Endothelial cell of umbilical vein (primary cell): ENCODE data around the gene STAC2. TPM values are rescaled to one million over a fixed set of nuclear protein-coding genes. Genes with fewer than 3 reads are reported as not detected.

ENCODE experiments used
- BruUV-seq: library from RNA; stranded (reverse); fragments of 400-500 nt; replicated peaks from 2 replicates; lab custom pipeline; 2021; lab: Mats Ljungman, UMichigan
- CTCF ChIA-PET: fragments of 300-600, 350-600 bp; sonication (Branson Sonifier 250); formaldehyde crosslinking; loops from one replicate; lab custom pipeline; 2021; ENCODE audit warnings: antibody characterized with exemption, inconsistent platforms; lab: Charles Lee
- POLR2A ChIA-PET: fragments of 300-600, 350-600 bp; sonication (Branson Sonifier 250); formaldehyde crosslinking; loops from one replicate; lab custom pipeline; 2021; ENCODE audit warnings: antibody characterized with exemption, inconsistent platforms; lab: Charles Lee
- DNase-seq: peaks from one replicate; pipeline ENCODE4 v3.0.0-alpha.2; 2011; ENCODE audit warnings: low read depth, low spot score
- FAIRE-seq: peaks from 2 replicates; lab custom pipeline; 2011; peaks lifted over from hg19 to GRCh38; lab: Jason Lieb, UNC
- H2AFZ ChIP-seq: 2 replicates; pipeline ENCODE4 v1.6.0; 2012; ENCODE audit warnings: low read depth, low read length, control low read depth, inconsistent platforms
- H3K27ac ChIP-seq: 2 replicates; pipeline ENCODE4 v1.5.1; 2011; ENCODE audit warnings: low read depth, mild to moderate bottlenecking, control low read depth, low read length, moderate library complexity; ENCODE audit not compliant: insufficient read depth
- H3K27me3 ChIP-seq, 2 experiments: 2 replicates each; pipeline versions ENCODE4 v1.6.0 to v1.6.1; 2011; ENCODE audit warnings: low read length in 2 of 2, mixed read lengths in 1 of 2; ENCODE audit not compliant: control insufficient read depth in 2 of 2, insufficient read depth in 2 of 2
- H3K36me3 ChIP-seq, 2 experiments: 2 replicates in 1 of 2; 3 replicates in 1 of 2; pipeline ENCODE4 v1.5.1; 2011; ENCODE audit warnings: low read length in 2 of 2, mild to moderate bottlenecking in 1 of 2, moderate library complexity in 1 of 2; ENCODE audit not compliant: control insufficient read depth in 2 of 2, insufficient read depth in 2 of 2; ENCODE audit errors: extremely low read depth in 1 of 2
- H3K4me1 ChIP-seq: 3 replicates; pipeline ENCODE4 v1.5.1; 2011; ENCODE audit warnings: mild to moderate bottlenecking, low read length; ENCODE audit not compliant: control insufficient read depth, insufficient read depth; ENCODE audit errors: extremely low read depth
- H3K4me2 ChIP-seq: 2 replicates; pipeline ENCODE4 v1.6.1; 2011; ENCODE audit warnings: low read length, control low read depth, mixed read lengths; ENCODE audit not compliant: insufficient read depth
- H3K4me3 ChIP-seq, 3 experiments: fragments of 200-600 bp in 1 of 3; sonication (generic), shearing (Covaris generic) in 1 of 3; replicated peaks in 1 of 3; 2 replicates each; pipeline ENCODE4 v1.5.1; 2011 to 2016; ENCODE audit warnings: control low read depth in 3 of 3, low read length in 3 of 3, mild to moderate bottlenecking in 2 of 3, inconsistent platforms in 1 of 3, low read depth in 1 of 3, moderate library complexity in 1 of 3; ENCODE audit not compliant: insufficient read depth in 1 of 3
- H3K79me2 ChIP-seq: 2 replicates; pipeline ENCODE4 v1.6.0; 2012; ENCODE audit warnings: low read length, inconsistent platforms; ENCODE audit not compliant: control insufficient read depth, insufficient read depth
- H3K9ac ChIP-seq: replicated peaks from 2 replicates; pipeline ENCODE3; 2011; ENCODE audit warnings: low read length, control low read depth; ENCODE audit not compliant: insufficient read depth; ENCODE audit errors: extremely low read depth
- H3K9me1 ChIP-seq: replicated peaks from 3 replicates; pipeline ENCODE4 v1.6.0; 2011; ENCODE audit warnings: mild to moderate bottlenecking, low read length; ENCODE audit not compliant: control insufficient read depth, insufficient read depth; ENCODE audit errors: extremely low read depth
- H3K9me3 ChIP-seq: replicated peaks from 2 replicates; pipeline ENCODE4 v1.5.1; 2012; ENCODE audit warnings: low read length, inconsistent platforms; ENCODE audit not compliant: control insufficient read depth, insufficient read depth
- H4K20me1 ChIP-seq: replicated peaks from 2 replicates; pipeline ENCODE3; 2011; ENCODE audit warnings: mild to moderate bottlenecking, low read length; ENCODE audit not compliant: control insufficient read depth, insufficient read depth; ENCODE audit errors: extremely low read depth
- CTCF ChIP-seq, 2 donors: IDR thresholded peaks; 1 replicate in 1 of 2; 2 replicates in 1 of 2; pipeline ENCODE4 v1.5.1; 2011; ENCODE audit warnings: low read length in 2 of 2, mild to moderate bottlenecking in 2 of 2, moderate library complexity in 2 of 2, control low read depth in 1 of 2, inconsistent platforms in 1 of 2, low read depth in 1 of 2; ENCODE audit not compliant: insufficient read depth in 1 of 2; ENCODE audit errors: extremely low read depth in 1 of 2
- EZH2 ChIP-seq: IDR thresholded peaks from 2 replicates; pipeline ENCODE4 v1.6.1; 2012; ENCODE audit warnings: borderline replicate concordance, low read depth, mild to moderate bottlenecking, moderate library complexity, low read length, inconsistent platforms; ENCODE audit not compliant: severe bottlenecking
- FOS ChIP-seq: IDR thresholded peaks from 2 replicates; pipeline ENCODE4 v1.6.1; 2011; ENCODE audit warnings: mild to moderate bottlenecking, low read length, moderate library complexity, borderline replicate concordance; ENCODE audit not compliant: insufficient read depth
- GATA2 ChIP-seq: IDR thresholded peaks from 2 replicates; pipeline ENCODE4 v1.7.0; 2011; ENCODE audit warnings: low read depth, mild to moderate bottlenecking, moderate library complexity, mixed read lengths, low read length; ENCODE audit not compliant: insufficient read length, insufficient read depth
- JUN ChIP-seq: IDR thresholded peaks from 2 replicates; pipeline ENCODE4 v1.6.1; 2011; ENCODE audit warnings: borderline replicate concordance, low read depth; ENCODE audit not compliant: insufficient read length, insufficient read depth
- MAX ChIP-seq: IDR thresholded peaks from 2 replicates; pipeline ENCODE4 v1.6.1; 2011; ENCODE audit not compliant: insufficient read depth, insufficient read length
- MYC ChIP-seq: IDR thresholded peaks from one replicate; pipeline ENCODE4 v1.6.1; 2011; ENCODE audit warnings: mild to moderate bottlenecking, low read depth, low read length
- POLR2A ChIP-seq: IDR thresholded peaks from 2 replicates; pipeline ENCODE4 v1.6.1; 2012; ENCODE audit warnings: low read depth, mild to moderate bottlenecking, control low read depth, low read length
- POLR2AphosphoS5 ChIP-seq: IDR thresholded peaks from 2 replicates; pipeline ENCODE4 v1.6.1; 2012; ENCODE audit warnings: low read depth, mild to moderate bottlenecking, control low read depth, low read length, moderate library complexity; ENCODE audit not compliant: insufficient read depth
- dilution Hi-C: fragments of 300-500 bp; cut with MboI; formaldehyde crosslinking; loops from one replicate; pipeline ENCODE4 v1.15.0; 2019; ENCODE audit warnings: low sequenced_read_pairs; ENCODE audit not compliant: extremely low pct_ligation_motif_present
- intact Hi-C: fragments of 100-400 bp; cut with micrococcal nuclease; formaldehyde crosslinking; loops from one replicate; pipeline ENCODE4 v1.10.0; 2022
- polyA plus RNA-seq, 4 experiments: library from polyadenylated mRNA; depleted of rRNA in 3 of 4; stranded (reverse) in 3 of 4; unstranded in 1 of 4; fragments of >200 nt; gene quantifications; 2 replicates each; pipeline versions ENCODE4 v1.2.1 to v1.2.3, GENCODE V29; 2011 to 2012; ENCODE audit warnings: missing spikeins in 1 of 4
- total RNA-seq: library from RNA; stranded (reverse); gene quantifications from 2 replicates; pipeline ENCODE4 v1.2.3, GENCODE V29; 2021

Gene STAC2
- total and polyA plus RNA-seq, 2 donors (not counting 3 experiments of a cell fraction or from before 2014, with no cell fraction given), result not detected

GRCh38 chr17:39240631-39241030 lies 14.9 kb upstream of the STAC2 start:
- Histone ChIP-seq H3K27me3 (peaks cover 0 to 3% of the 10 kb centered on the region in 2 experiments), H2AFZ (no peak overlapping the region), H3K4me2 (no peak overlapping the region), H3K9me3 (no peaks in the 10 kb centered on the region), H3K9me1 (no peaks in the 10 kb centered on the region), H3K36me3 (no peaks in the 10 kb centered on the region), H4K20me1 (no peaks in the 10 kb centered on the region), H3K79me2 (no peaks in the 10 kb centered on the region), H3K4me3 (no peak overlapping the region), H3K27ac (no peak overlapping the region), H3K9ac (no peak overlapping the region), H3K4me1 (peaks cover 3% of the 10 kb centered on the region)
- no TSS peak for BruUV-seq
- FAIRE-seq, result no peak
- CTCF ChIA-PET, result interaction anchor here (1.3 to 12.5 kb wide), 3 partner anchors 10 to 76 kb away, joined by 4 to 420 read pairs (median 5); no protein-coding TSS in a partner anchor
- no peak for DNase-seq
- dilution Hi-C loops (no loop called here), intact Hi-C loops (no loop called here)
- no peak for TF ChIP-seq MYC
- no peak for TF ChIP-seq POLR2AphosphoS5
- no peak for TF ChIP-seq GATA2
- TF ChIP-seq POLR2A, result no peak
- TF ChIP-seq EZH2, result no peak
- no peak for TF ChIP-seq CTCF (IDR thresholded peaks at IDR 0.05; ENCODE audit: extremely low read depth in 1 of 2, insufficient read depth in 1 of 2, low read depth in 1 of 2, low read length in 2 of 2)
- TF ChIP-seq FOS, result no peak
- no peak for TF ChIP-seq JUN
- no peak for TF ChIP-seq MAX
- POLR2A ChIA-PET, result interaction anchor here (0.7 kb wide), 1 partner anchor 161 kb away, joined by 5 read pairs; no protein-coding TSS in a partner anchor
